K562 (cell line): ENCODE data around the gene EEF1A1. TPM values are rescaled to one million over a fixed set of nuclear protein-coding genes. Genes with fewer than 3 reads are reported as not detected.

Experiments
- ATAC-seq: fragments of 200-7000 bp; cut with Tn5 transposase; 3 replicates; pipeline ENCODE4 v1.9.1; 2020; ENCODE audit warnings: moderate library complexity
- BruUV-seq: library from RNA; stranded (reverse); fragments of 400-500 nt; replicated peaks from 2 replicates; lab custom pipeline; 2021; lab: Mats Ljungman, UMichigan
- CTCF ChIA-PET: fragments of 300-600 bp; formaldehyde crosslinking; extraction: SDS; loops from one replicate; lab custom pipeline; 2021; ENCODE audit warnings: low intra/inter-chr PET ratio; lab: Yijun Ruan, JAX
- POLR2A ChIA-PET: fragments of 300-600, 350-650 bp; sonication (Branson Sonifier 250); formaldehyde crosslinking; extraction: SDS; loops from one replicate; lab custom pipeline; 2021; ENCODE audit warnings: antibody characterized with exemption, inconsistent platforms; lab: Yijun Ruan, JAX
- DNase-seq, 4 experiments: peaks; one replicate each; pipeline versions ENCODE4 v3.0.0 to v3.0.0-alpha.2; 2011 to 2018; ENCODE audit warnings: low spot score in 3 of 4, mixed read lengths in 3 of 4; ENCODE audit errors: extremely low read depth in 1 of 4
- FAIRE-seq: peaks from 2 replicates; lab custom pipeline; 2011; peaks lifted over from hg19 to GRCh38; lab: Jason Lieb, UNC
- H2AFZ ChIP-seq: 2 replicates; pipeline ENCODE4 v1.6.0; 2011; ENCODE audit warnings: low read depth, low read length, control low read depth, inconsistent platforms
- H3K27ac ChIP-seq: fragments of 200-600 bp; 3 replicates; pipeline ENCODE4 v1.8.0; 2011; ENCODE audit warnings: low read depth, mild to moderate bottlenecking, control low read depth, inconsistent platforms, low read length, moderate library complexity, mixed read lengths; ENCODE audit errors: extremely low read depth
- H3K27me3 ChIP-seq, 2 experiments: fragments of 300-600 bp in 1 of 2; 2 replicates in 1 of 2; 3 replicates in 1 of 2; pipeline versions ENCODE4 v1.6.0 to v1.8.0; 2011; ENCODE audit warnings: inconsistent platforms in 2 of 2, low read length in 2 of 2, mild to moderate bottlenecking in 1 of 2, mixed read lengths in 1 of 2, moderate library complexity in 1 of 2; ENCODE audit not compliant: control insufficient read depth in 2 of 2, insufficient read depth in 2 of 2
- H3K36me3 ChIP-seq: fragments of 300-600 bp; 3 replicates; pipeline ENCODE4 v1.8.0; 2011; ENCODE audit warnings: mild to moderate bottlenecking, low read length, inconsistent platforms; ENCODE audit not compliant: control insufficient read depth, insufficient read depth
- H3K4me1 ChIP-seq, 2 experiments: fragments of 200-600 bp in 1 of 2; replicated peaks in 1 of 2; 2 replicates in 1 of 2; 3 replicates in 1 of 2; pipeline versions ENCODE4 v1.5.1 to v1.8.0; 2011; ENCODE audit warnings: inconsistent platforms in 2 of 2, low read length in 2 of 2, mild to moderate bottlenecking in 1 of 2, mixed read lengths in 1 of 2, moderate library complexity in 1 of 2; ENCODE audit not compliant: control insufficient read depth in 2 of 2, insufficient read depth in 2 of 2
- H3K4me2 ChIP-seq: 2 replicates; pipeline ENCODE4 v1.6.1; 2011; ENCODE audit warnings: low read length, control low read depth, inconsistent platforms, mixed read lengths; ENCODE audit not compliant: insufficient read depth
- H3K4me3 ChIP-seq: fragments of 200-600 bp; sonication (generic), shearing (Covaris generic); 2 replicates; pipeline ENCODE4 v1.5.1; 2016; ENCODE audit warnings: control low read depth, inconsistent platforms
- H3K79me2 ChIP-seq: fragments of 200-600 bp; 3 replicates; pipeline ENCODE4 v1.8.0; 2011; ENCODE audit warnings: low read length, inconsistent platforms; ENCODE audit not compliant: control insufficient read depth, insufficient read depth
- H3K9ac ChIP-seq, 2 experiments: 2 replicates each; pipeline versions ENCODE4 v1.6.0 to v1.6.1; 2011; ENCODE audit warnings: low read depth in 2 of 2, low read length in 2 of 2, control low read depth in 1 of 2, inconsistent platforms in 1 of 2, mild to moderate bottlenecking in 1 of 2, mixed read lengths in 1 of 2; ENCODE audit not compliant: insufficient read depth in 1 of 2
- H3K9me1 ChIP-seq: one replicate; pipeline ENCODE4 v1.6.0; 2011; ENCODE audit warnings: inconsistent platforms, mild to moderate bottlenecking, low read length, moderate library complexity; ENCODE audit not compliant: control insufficient read depth, insufficient read depth
- H3K9me3 ChIP-seq: replicated peaks from 2 replicates; pipeline ENCODE4 v1.5.1; 2011; ENCODE audit warnings: low read depth, low read length, inconsistent platforms; ENCODE audit not compliant: control insufficient read depth, insufficient read depth
- H4K20me1 ChIP-seq: replicated peaks from 2 replicates; pipeline ENCODE4 v1.6.1; 2011; ENCODE audit warnings: low read length, inconsistent platforms, mixed read lengths; ENCODE audit not compliant: control insufficient read depth, insufficient read depth
- ILF3 ChIP-seq: fragments of 450-650 bp; IDR thresholded peaks from 2 replicates; pipeline ENCODE4 v1.6.1; 2018; ENCODE audit warnings: antibody characterized with exemption, mild to moderate bottlenecking, moderate library complexity, borderline replicate concordance
- MAZ ChIP-seq, 2 experiments: fragments of 450-650 bp in 1 of 2; sonication (generic) in 1 of 2; formaldehyde crosslinking; IDR thresholded peaks in 1 of 2; conservative IDR thresholded peaks in 1 of 2; 2 replicates each; pipeline versions ENCODE4 v1.4.0 to v1.5.0; 2020; ENCODE audit warnings: mild to moderate bottlenecking in 1 of 2, missing genetic modification reagents in 1 of 2
- MTA3 ChIP-seq: fragments of 450-650 bp; formaldehyde crosslinking; IDR thresholded peaks from 2 replicates; pipeline ENCODE4 v1.6.1; 2017; ENCODE audit warnings: mild to moderate bottlenecking, borderline replicate concordance
- RBM25 ChIP-seq: fragments of 200-400 bp; formaldehyde crosslinking; IDR thresholded peaks from 2 replicates; pipeline ENCODE4 v1.6.1; 2018; ENCODE audit warnings: low read length, low read depth, moderate library complexity; ENCODE audit not compliant: severe bottlenecking
- SIN3A ChIP-seq, 2 experiments: fragments of 150-350 bp in 1 of 2; IDR thresholded peaks; 2 replicates each; pipeline ENCODE4 v1.6.1; 2011 to 2016; ENCODE audit warnings: borderline replicate concordance in 2 of 2, low read depth in 2 of 2, low read length in 2 of 2, mild to moderate bottlenecking in 2 of 2, moderate library complexity in 2 of 2; ENCODE audit not compliant: control insufficient read depth in 1 of 2
- WGBS: fragments of 100-300 bp; shearing (Covaris generic); methylation state at CpG from one replicate; pipeline ENCODE4 v1.1.6; 2016; ENCODE audit warnings: low coverage, mixed read lengths; ENCODE audit not compliant: insufficient coverage; ENCODE audit errors: missing lambda C conversion rate; 5-methylcytosine and 5-hydroxymethylcytosine counted together
- in situ Hi-C: fragments of 300-500 bp; cut with MboI; formaldehyde crosslinking; loops from 4 replicates; pipeline ENCODE4 v1.15.0; 2018; ENCODE audit warnings: inconsistent platforms, mixed read lengths
- intact Hi-C: fragments of 100-400 bp; cut with micrococcal nuclease; formaldehyde crosslinking; loops from 2 replicates; pipeline ENCODE4 v1.14.2; 2022
- polyA plus RNA-seq, 8 experiments: library from polyadenylated mRNA; depleted of rRNA in 4 of 8; stranded (reverse) in 5 of 8; unstranded in 3 of 8; fragments of >200 nt; fragmentation: Nextera tagmentation in 2 of 8; fragmentation: Illumina TruSeq in 1 of 8; extraction: Ambion mirVana in 2 of 8; extraction: Trizol in 1 of 8; gene quantifications; 2 replicates each; pipeline versions ENCODE4 v1.2.1 to v1.2.3, GENCODE V29; 2011 to 2014; ENCODE audit warnings: inconsistent platforms in 1 of 8, missing spikeins in 1 of 8
- total RNA-seq, 7 experiments: library from RNA; depleted of rRNA in 6 of 7; stranded (reverse); fragments of >200 nt in 6 of 7; fragmentation: Illumina TruSeq in 2 of 7; extraction: Trizol in 2 of 7; gene quantifications; 2 replicates each; pipeline versions ENCODE4 v1.2.1 to v1.2.3, GENCODE V29; 2011 to 2021; ENCODE audit warnings: low replicate concordance in 1 of 7
- TF ChIP-seq, protein P1 (sequence below): sonication (generic); formaldehyde crosslinking; IDR thresholded peaks from 2 replicates; pipeline ENCODE4 v1.8.0; 2022; ENCODE audit warnings: mild to moderate bottlenecking, missing genetic modification reagents

The EEF1A1 gene
- total and polyA plus RNA-seq, 9 of the 15 experiments (the other 6 are each of a cell fraction or from before 2014, with no cell fraction given): 6,453 to 17,323 (median 11,082) TPM

DNA sequence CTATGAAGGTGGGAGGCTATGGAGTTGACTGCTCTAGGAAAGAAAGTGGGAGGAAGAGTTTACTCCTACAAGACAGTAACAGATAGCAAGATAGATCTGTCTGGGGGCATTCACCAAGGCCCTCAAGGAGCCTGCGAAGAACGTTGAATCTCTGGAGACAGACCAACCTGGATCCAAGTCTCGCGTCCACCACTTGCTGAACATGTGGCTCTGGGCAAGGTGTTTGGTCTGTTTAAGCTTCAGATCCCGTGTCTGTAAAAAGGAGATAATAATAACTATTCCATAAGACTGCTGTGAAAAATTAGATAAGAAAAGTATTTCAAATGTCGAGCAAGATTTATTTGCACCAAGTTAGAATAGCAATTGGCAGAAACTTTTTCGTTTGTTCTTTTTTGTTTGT is 8.1 kb upstream of the EEF1A1 start (continued):
- TF ChIP-seq MAZ (CRISPR knock-in tag; conservative IDR thresholded peaks at IDR 0.05 in 1 of 2, IDR thresholded peaks at IDR 0.05 in 1 of 2) (0 out of 4 replicates have a peak, but pooled peaks of 1 of the 2 experiments have one; percentile 45), MTA3 (no peak)
- TF ChIP-seq, all 486 proteins: peak for 64

DNA sequence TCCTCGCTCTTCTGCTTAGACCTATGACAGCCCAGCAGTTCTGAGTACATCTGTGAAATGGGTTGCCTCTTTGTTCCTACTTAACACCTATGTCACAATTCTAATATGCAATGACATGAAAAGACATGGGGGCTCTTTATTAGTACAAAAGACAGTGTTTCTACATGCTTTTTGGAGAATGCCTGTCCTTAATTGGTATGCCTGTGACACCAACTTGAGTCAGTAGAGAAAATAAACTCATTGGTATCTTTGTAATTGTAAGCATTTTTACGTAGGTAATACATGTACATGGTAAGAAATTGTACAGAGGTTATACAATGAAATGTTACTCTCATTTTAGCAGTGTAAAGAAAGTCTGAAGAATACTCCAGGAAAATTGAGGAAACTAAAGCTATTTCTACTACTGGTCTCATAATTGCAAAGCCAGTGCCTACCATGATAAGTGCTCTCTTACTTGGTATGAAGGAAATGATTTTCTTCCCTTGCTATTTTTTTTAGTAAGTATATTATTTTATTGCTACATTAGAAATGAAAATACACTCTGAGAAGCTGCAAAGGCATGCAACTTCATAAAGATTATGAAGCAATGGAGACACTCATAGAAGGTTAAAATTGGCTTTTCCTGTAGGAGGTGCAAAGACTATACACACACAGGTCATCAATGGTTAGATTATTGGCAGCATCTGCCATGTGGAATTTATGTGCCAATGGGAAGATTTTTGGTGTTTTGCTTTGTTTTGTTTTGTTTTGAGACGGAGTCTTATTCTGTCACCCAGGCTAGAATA is 4.9 kb upstream of the EEF1A1 start:
- no peaks in the 10 kb centered on the region for H3K9me3 ChIP-seq
- peaks cover 5 to 10% of the 10 kb centered on the region in 2 experiments; a peak in 4 of 5 replicates for H3K4me1 ChIP-seq
- no peak for ATAC-seq
- no peaks in the 10 kb centered on the region for H3K27me3 ChIP-seq
- no peaks in the 10 kb centered on the region for H3K9me1 ChIP-seq
- no peak overlapping the region for H3K9ac ChIP-seq
- 94% methylated on average over 3 of the region's 3 CpGs for WGBS
- POLR2A ChIA-PET: interaction anchor here (0.7 kb wide), 1 partner anchor 9 kb away, joined by 4 read pairs; no protein-coding TSS in a partner anchor
- CTCF ChIA-PET: no interaction called here
- in situ Hi-C loops: no loop called here
- H2AFZ ChIP-seq: no peak overlapping the region
- H3K36me3 ChIP-seq: no peaks in the 10 kb centered on the region
- H3K79me2 ChIP-seq: peaks cover 32% of the 10 kb centered on the region
- no peak for TF ChIP-seq ILF3
- TF ChIP-seq RBM25: peak; percentile 3
- TF ChIP-seq, protein P1, sequence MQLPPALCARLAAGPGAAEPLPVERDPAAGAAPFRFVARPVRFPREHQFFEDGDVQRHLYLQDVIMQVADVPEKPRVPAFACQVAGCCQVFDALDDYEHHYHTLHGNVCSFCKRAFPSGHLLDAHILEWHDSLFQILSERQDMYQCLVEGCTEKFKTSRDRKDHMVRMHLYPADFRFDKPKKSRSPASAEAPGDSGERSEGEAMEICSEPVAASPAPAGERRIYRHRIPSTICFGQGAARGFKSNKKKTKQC (CRISPR knock-in tag): no peak
- TF ChIP-seq SIN3A (IDR thresholded peaks at IDR 0.05; ENCODE audit: borderline replicate concordance in 2 of 2, control insufficient read depth in 1 of 2, low read depth in 2 of 2, low read length in 2 of 2): no peak
- TF ChIP-seq, all 486 proteins: peak for 1
- intact Hi-C loops: loop anchor here (10.0 kb wide), 1 partner anchor 1759 kb away; the partner anchor contains the start of gene TMEM30A
- Histone ChIP-seq H4K20me1 (no peaks in the 10 kb centered on the region), H3K4me3 (no peak overlapping the region), H3K4me2 (no peak overlapping the region), H3K27ac (no peak overlapping the region)
- FAIRE-seq (no peak), DNase-seq (no peak)
- no TSS peak for BruUV-seq
